GM15510 (cell line): ENCODE results near the gene KRR1.

Experiments used
- POLR2A ChIP-seq: IDR thresholded peaks from 3 replicates; pipeline ENCODE4 v1.6.1; 2011; ENCODE audit warnings: borderline replicate concordance; ENCODE audit not compliant: insufficient read length; ENCODE audit errors: extremely low read depth

The KRR1 gene

GRCh38 chr12:75489187-75489586, 22.2 kb downstream of the KRR1 start:
- TF ChIP-seq POLR2A = no peak

GRCh38 chr12:75488553-75488952, 22.9 kb downstream of the KRR1 start:
- no peak for TF ChIP-seq POLR2A

- TF ChIP-seq POLR2A = no peak
Observed at GRCh38 chr12:75487308-75487707, 24.1 kb downstream of the KRR1 start.

GRCh38 chr12:75483431-75483830, 28.0 kb downstream of the KRR1 start:
- no peak for TF ChIP-seq POLR2A

- no peak for TF ChIP-seq POLR2A
Observed at GRCh38 chr12:75482646-75483045, 28.8 kb downstream of the KRR1 start.

GRCh38 chr12:75481774-75482173, 29.6 kb downstream of the KRR1 start:
- no peak for TF ChIP-seq POLR2A

GRCh38 chr12:75481013-75481705, 30.2 kb downstream of the KRR1 start:
- TF ChIP-seq POLR2A = no peak

GRCh38 chr12:75480469-75480949, 30.9 kb downstream of the KRR1 start, which contains the start of gene GLIPR1:
GLIPR1 (plus strand) TSS chr12:75480755; CDS start chr12:75480881, 126 bp downstream.
- TF ChIP-seq POLR2A = peak; percentile 78

- TF ChIP-seq POLR2A = no peak
Observed at GRCh38 chr12:75479963-75480461, 31.4 kb downstream of the KRR1 start.

GRCh38 chr12:75478116-75478794, 33.2 kb downstream of the KRR1 start:
- no peak for TF ChIP-seq POLR2A

- no peak for TF ChIP-seq POLR2A
Observed at GRCh38 chr12:75477137-75477536, 34.3 kb downstream of the KRR1 start.

- no peak for TF ChIP-seq POLR2A
Observed at GRCh38 chr12:75476071-75476470, 35.3 kb downstream of the KRR1 start.

- no peak for TF ChIP-seq POLR2A
Observed at GRCh38 chr12:75474116-75474515, 37.3 kb downstream of the KRR1 start.

- TF ChIP-seq POLR2A = no peak
Observed at GRCh38 chr12:75471902-75472890, 39.2 kb downstream of the KRR1 start.
